A673 (cell line): Measurements from ENCODE around the gene CARD9. TPM values are rescaled to one million over a fixed set of nuclear protein-coding genes. Genes with fewer than 3 reads are reported as not detected.

Experiments used
- BruUV-seq: library from RNA; stranded (reverse); fragments of 400-500 nt; replicated peaks from 2 replicates; lab custom pipeline; 2021; lab: Mats Ljungman, UMichigan
- CTCF ChIA-PET: fragments of 300-600 bp; sonication (Branson Sonifier 250); formaldehyde crosslinking; loops from one replicate; lab custom pipeline; 2022; ENCODE audit warnings: antibody characterized with exemption; lab: Charles Lee
- POLR2A ChIA-PET: fragments of 300-600 bp; sonication (Branson Sonifier 250); formaldehyde crosslinking; loops from one replicate; lab custom pipeline; 2022; ENCODE audit warnings: antibody characterized with exemption; ENCODE audit not compliant: low non-redundant PET; lab: Charles Lee
- DNase-seq: peaks from one replicate; pipeline ENCODE4 v3.0.0-alpha.2; 2015; ENCODE audit warnings: low spot score
- H3K27ac ChIP-seq: fragments of 200-600 bp; sonication (generic); 2 replicates; pipeline ENCODE4 v1.5.1; 2016; ENCODE audit warnings: mixed run types, low read depth, mild to moderate bottlenecking, mixed read lengths, antibody characterized with exemption, low read length; ENCODE audit not compliant: poor library complexity, severe bottlenecking
- H3K27me3 ChIP-seq: fragments of 200-600 bp; sonication (generic); replicated peaks from 2 replicates; pipeline ENCODE4 v1.6.1; 2017; ENCODE audit warnings: mixed run types, low read depth, mild to moderate bottlenecking, mixed read lengths, antibody characterized with exemption, low read length; ENCODE audit not compliant: insufficient read depth, poor library complexity
- H3K36me3 ChIP-seq: fragments of 200-600 bp; sonication (generic); 2 replicates; pipeline ENCODE4 v1.6.1; 2016; ENCODE audit warnings: mixed run types, mild to moderate bottlenecking, mixed read lengths, antibody characterized with exemption, low read length; ENCODE audit not compliant: insufficient read depth, poor library complexity, severe bottlenecking
- H3K4me1 ChIP-seq: fragments of 200-600 bp; sonication (generic); 2 replicates; pipeline ENCODE4 v1.6.1; 2017; ENCODE audit warnings: mixed run types, mild to moderate bottlenecking, mixed read lengths, antibody characterized with exemption, low read length; ENCODE audit not compliant: insufficient read depth, poor library complexity, severe bottlenecking
- H3K4me3 ChIP-seq: fragments of 200-600 bp; sonication (generic); 2 replicates; pipeline ENCODE4 v1.5.1; 2016; ENCODE audit warnings: low read depth, mixed run types, mild to moderate bottlenecking, mixed read lengths, low read length; ENCODE audit not compliant: poor library complexity, severe bottlenecking
- H3K9me3 ChIP-seq: fragments of 200-600 bp; sonication (generic); 2 replicates; pipeline ENCODE4 v1.6.1; 2016; ENCODE audit warnings: mixed run types, low read depth, mild to moderate bottlenecking, mixed read lengths, antibody characterized with exemption, low read length; ENCODE audit not compliant: poor library complexity, severe bottlenecking
- CTCF ChIP-seq: fragments of 300-800, 200-600 bp; sonication (generic); conservative IDR thresholded peaks from 2 replicates; pipeline ENCODE4 v1.5.1; 2017; ENCODE audit warnings: low read depth, mild to moderate bottlenecking, antibody characterized with exemption, low read length, moderate library complexity, mixed read lengths
- EZH2 ChIP-seq: fragments of 200-600 bp; sonication (generic); IDR thresholded peaks from 2 replicates; pipeline ENCODE4 v1.6.1; 2017; ENCODE audit warnings: borderline replicate concordance, low read depth, mild to moderate bottlenecking, mixed read lengths, antibody characterized with exemption, low read length; ENCODE audit not compliant: poor library complexity, severe bottlenecking
- intact Hi-C: fragments of 100-400 bp; cut with micrococcal nuclease; formaldehyde crosslinking; loops from one replicate; pipeline ENCODE4 v1.10.0; 2022; ENCODE audit not compliant: unreplicated experiment
- total RNA-seq: library from RNA; stranded (reverse); gene quantifications from 2 replicates; pipeline ENCODE4 v1.2.3, GENCODE V29; 2021

Gene CARD9
- total RNA-seq, 1 experiment from 2014 or later, result 5.4 TPM

DNA sequence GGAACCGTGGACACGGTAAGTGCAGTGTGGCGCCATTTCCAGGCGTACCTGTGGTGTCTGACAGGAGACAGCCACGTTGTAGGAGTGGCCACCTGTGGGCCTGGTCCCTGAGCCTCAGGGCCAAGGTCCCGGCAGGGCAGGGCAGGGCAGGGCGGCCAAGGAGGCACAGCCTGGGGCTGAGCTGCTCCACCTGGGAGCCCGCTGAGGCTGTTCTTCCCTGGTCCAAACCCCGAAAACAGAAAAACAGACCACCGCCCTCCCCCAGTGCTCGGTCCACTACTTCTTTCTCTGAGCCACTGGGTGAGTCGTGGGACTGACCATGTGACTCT, 45.6 kb upstream of the CARD9 start:
- POLR2A ChIA-PET, result no interaction called here
- Histone ChIP-seq H3K27me3 (no peaks in the 10 kb centered on the region), H3K36me3 (peaks cover 79% of the 10 kb centered on the region), H3K4me1 (no peaks in the 10 kb centered on the region), H3K27ac (no peak overlapping the region), H3K9me3 (no peaks in the 10 kb centered on the region), H3K4me3 (no peak overlapping the region)
- no peak for DNase-seq
- CTCF ChIA-PET, result no interaction called here
- BruUV-seq, result no TSS peak
- intact Hi-C loops, result no loop called here
- TF ChIP-seq EZH2, result no peak
- no peak for TF ChIP-seq CTCF

DNA sequence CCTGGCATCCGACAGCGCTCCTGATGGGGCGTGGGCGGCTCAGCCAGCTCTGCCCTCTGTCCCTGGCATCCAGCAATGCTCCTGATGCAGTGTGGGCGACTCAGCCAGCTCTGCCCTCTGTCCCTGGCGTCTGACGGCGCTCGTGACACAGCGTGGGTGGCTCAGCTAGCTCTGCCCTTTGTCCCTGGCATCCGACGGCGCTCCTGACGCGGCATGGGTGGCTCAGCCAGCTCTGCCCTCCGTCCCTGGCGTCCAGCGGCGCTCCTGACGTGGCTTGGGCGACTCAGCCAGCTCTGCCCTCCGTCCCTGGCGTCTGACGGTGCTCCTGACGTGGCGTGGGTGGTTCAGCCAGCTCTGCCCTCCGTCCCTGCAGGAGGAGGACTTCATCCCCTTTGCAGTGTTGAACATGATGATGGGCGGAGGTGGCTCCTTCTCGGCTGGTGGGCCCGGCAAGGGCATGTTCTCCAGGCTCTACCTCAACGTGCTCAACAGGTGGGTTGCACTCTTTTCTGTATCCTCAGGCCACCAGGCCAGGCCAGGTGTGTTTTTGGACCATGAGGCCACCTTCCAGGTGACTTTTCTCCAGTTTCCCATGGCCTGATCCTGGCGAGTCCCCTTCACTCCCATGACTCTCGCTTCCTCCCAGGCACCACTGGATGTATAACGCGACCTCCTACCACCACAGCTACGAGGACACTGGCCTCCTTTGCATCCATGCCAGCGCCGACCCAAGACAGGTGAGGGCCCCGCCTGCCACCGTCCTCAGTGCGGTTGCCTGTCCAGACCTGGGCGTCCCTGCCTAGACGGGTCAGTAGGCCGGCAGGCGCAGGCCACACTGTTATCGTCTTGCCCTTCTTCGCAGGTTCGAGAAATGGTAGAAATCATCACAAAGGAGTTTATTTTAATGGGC, 45.0 kb upstream of the CARD9 start:
- no peak for DNase-seq
- CTCF ChIA-PET, result no interaction called here
- Histone ChIP-seq H3K4me1 (no peaks in the 10 kb centered on the region), H3K9me3 (no peaks in the 10 kb centered on the region), H3K27ac (no peak overlapping the region), H3K36me3 (peaks cover 83% of the 10 kb centered on the region), H3K27me3 (no peaks in the 10 kb centered on the region), H3K4me3 (no peak overlapping the region)
- intact Hi-C loops, result no loop called here
- POLR2A ChIA-PET, result no interaction called here
- no TSS peak for BruUV-seq
- TF ChIP-seq EZH2, result no peak
- TF ChIP-seq CTCF, result no peak

- TF ChIP-seq EZH2, result no peak
- TF ChIP-seq CTCF, result no peak
- BruUV-seq, result no TSS peak
- peaks cover 3% of the 10 kb centered on the region for H3K4me1 ChIP-seq
- DNase-seq, result no peak
- H3K27ac ChIP-seq, result no peak overlapping the region
- H3K4me3 ChIP-seq, result no peak overlapping the region
- no peaks in the 10 kb centered on the region for H3K9me3 ChIP-seq
- H3K36me3 ChIP-seq, result peaks cover 83% of the 10 kb centered on the region
- intact Hi-C loops, result no loop called here
- ChIA-PET CTCF (no interaction called here), POLR2A (no interaction called here)
- H3K27me3 ChIP-seq, result no peaks in the 10 kb centered on the region
Measured at GRCh38 chr9:136416914-136417313, 43.4 kb upstream of the CARD9 start.
